ENCODE results near the gene TTLL11. TPM values are rescaled to one million over a fixed set of nuclear protein-coding genes. Genes with fewer than 3 reads are reported as not detected.

TTLL11 gene
- total and polyA plus RNA-seq, 2 of the 8 experiments (the other 6 are each of a cell fraction or from before 2014, with no cell fraction given) = 0.56 to 0.80 TPM

DNA sequence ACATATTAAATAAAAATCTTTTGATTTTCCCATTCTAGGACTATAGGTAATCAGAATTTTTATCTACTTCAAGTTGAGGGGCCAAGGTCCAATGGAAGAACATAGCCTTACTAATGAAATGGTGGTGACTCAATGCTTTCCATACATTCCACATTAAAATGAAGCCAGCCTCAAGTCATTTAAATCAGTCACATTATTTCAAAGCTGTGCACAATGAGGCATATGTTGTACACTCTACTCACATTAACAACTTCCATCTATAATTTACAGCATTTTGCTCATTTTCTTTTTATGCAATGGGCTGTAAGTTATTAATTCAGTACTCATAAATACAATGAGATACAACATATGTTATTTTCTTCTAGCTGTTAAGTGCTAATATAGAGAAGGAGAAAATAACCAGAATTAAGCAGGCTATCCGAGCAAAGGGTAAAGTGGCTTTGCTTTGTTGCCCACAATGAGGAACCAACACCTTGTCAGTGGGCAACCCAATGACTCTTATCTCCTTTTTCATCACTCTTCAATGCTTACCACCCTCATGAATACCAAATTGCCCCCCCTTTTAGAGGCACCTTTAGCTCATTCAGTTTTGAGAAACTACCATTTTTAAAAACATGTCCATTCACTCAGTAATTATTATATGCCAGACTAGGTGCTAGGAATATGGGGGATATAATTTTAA lies 52.4 kb downstream of the TTLL11 start:
- H2AFZ ChIP-seq (ENCODE audit: low read length) = no peak overlapping the region
- ChIA-PET POLR2A (ENCODE audit: partially characterized antibody) (no interaction called here), CTCF (ENCODE audit: partially characterized antibody) (interaction anchor here (1.3 kb wide), 1 partner anchor 16 kb away, joined by 3 read pairs; no protein-coding TSS in a partner anchor)
- H3K27me3 ChIP-seq (replicated peaks in 1 of 4; ENCODE audit: control insufficient read depth in 3 of 4, extremely low read depth in 1 of 4, insufficient read depth in 3 of 4, low read length in 3 of 4) = no peaks in the 10 kb centered on the region
- no peaks in the 10 kb centered on the region for H3K36me3 ChIP-seq (ENCODE audit: control insufficient read depth in 2 of 4, insufficient read depth in 4 of 4, low read length in 3 of 4)
- no peaks in the 10 kb centered on the region; a peak in 1 of 7 replicates for H3K4me1 ChIP-seq (replicated peaks in 1 of 4; ENCODE audit: control insufficient read depth in 3 of 4, insufficient read depth in 4 of 4, low read length in 3 of 4)
- no peak overlapping the region for H2AK5ac ChIP-seq (ENCODE audit: low read depth, low read length)
- H4K5ac ChIP-seq (ENCODE audit: insufficient read length, low read depth, low read length) = no peak overlapping the region
- H2BK5ac ChIP-seq (ENCODE audit: low read depth, low read length) = no peak overlapping the region
- no peak for TF ChIP-seq HDAC6 (IDR thresholded peaks at IDR 0.05; ENCODE audit: low read depth, low read length)
- no peak for TF ChIP-seq BCL11A (IDR thresholded peaks at IDR 0.05; ENCODE audit: low read depth in 2 of 2, low read length in 2 of 2)
- TF ChIP-seq GTF2F1 (IDR thresholded peaks at IDR 0.05; ENCODE audit: borderline replicate concordance, low read depth, low read length) = no peak
- TF ChIP-seq RBBP5 (IDR thresholded peaks at IDR 0.05; ENCODE audit: borderline replicate concordance, low read depth, low read length) = no peak
- no peak for TF ChIP-seq SP4 (IDR thresholded peaks at IDR 0.05; ENCODE audit: low read length)
- H3K4ac ChIP-seq (replicated peaks; ENCODE audit: insufficient read length, low read depth, low read length) = no peak overlapping the region
- H2BK15ac ChIP-seq (ENCODE audit: low read length) = no peak overlapping the region
- no peak overlapping the region for H3K4me2 ChIP-seq (ENCODE audit: insufficient read depth in 1 of 2, low read depth in 2 of 2, low read length in 2 of 2)
- no peaks in the 10 kb centered on the region for H3K23me2 ChIP-seq (ENCODE audit: low read depth, low read length)
- H3K23ac ChIP-seq (ENCODE audit: insufficient read length) = no peak overlapping the region
- FAIRE-seq (no peak), DNase-seq (ENCODE audit: low read depth in 1 of 2, low spot score in 2 of 2) (no peak)
- H3K14ac ChIP-seq (ENCODE audit: insufficient read length) = no peak overlapping the region
- H2BK12ac ChIP-seq (ENCODE audit: low read depth, low read length) = no peak overlapping the region
- H3K79me1 ChIP-seq (ENCODE audit: low read depth, low read length) = no peaks in the 10 kb centered on the region
- H4K91ac ChIP-seq (replicated peaks; ENCODE audit: insufficient read length, low read length) = no peak overlapping the region
- H3K4me3 ChIP-seq (ENCODE audit: extremely low read depth in 1 of 4, insufficient read depth in 2 of 4, low read depth in 3 of 4, low read length in 4 of 4) = no peak overlapping the region
- H2BK120ac ChIP-seq (replicated peaks; ENCODE audit: low read depth, low read length) = no peak overlapping the region
- no peak overlapping the region for H2BK20ac ChIP-seq (ENCODE audit: low read length)
- H3K79me2 ChIP-seq (ENCODE audit: control insufficient read depth in 1 of 2, insufficient read depth in 2 of 2, low read length in 2 of 2) = no peaks in the 10 kb centered on the region
- no peak overlapping the region for H4K8ac ChIP-seq (ENCODE audit: extremely low read depth, insufficient read depth, low read length)
- H3K9me3 ChIP-seq (ENCODE audit: insufficient read depth in 2 of 2, low read depth in 1 of 2, low read length in 1 of 2) = no peaks in the 10 kb centered on the region
- H3K27ac ChIP-seq (ENCODE audit: low read depth, low read length) = no peak overlapping the region
- H4K20me1 ChIP-seq (replicated peaks in 1 of 2; ENCODE audit: control insufficient read depth in 1 of 2, insufficient read depth in 2 of 2, low read length in 2 of 2) = no peaks in the 10 kb centered on the region
- H3K56ac ChIP-seq (replicated peaks; ENCODE audit: insufficient read length, low read depth, low read length) = no peak overlapping the region
- no peak overlapping the region for H3K18ac ChIP-seq (ENCODE audit: extremely low read depth, low read length)
- WGBS, 2 experiments (ENCODE audit: extremely low coverage in 1 of 2, insufficient coverage in 1 of 2, insufficient read length in 1 of 2, insufficient replicate concordance in 2 of 2, low coverage in 1 of 2, low lambda C conversion rate in 2 of 2, missing lambda C conversion rate in 1 of 2) = 47% methylated on average over 1 of the region's 1 CpG; no CpG with 5 or more reads in 1 of the 2 experiments
- H3K9ac ChIP-seq (replicated peaks in 1 of 4; ENCODE audit: extremely low read depth in 1 of 4, low read depth in 3 of 4, low read length in 3 of 4) = no peak overlapping the region

Data from H1 (cell line).